Mammary epithelial cell (primary cell): ENCODE measurements around the gene HS3ST3A1.

Experiments
- EZH2 ChIP-seq: IDR thresholded peaks from 2 replicates; pipeline ENCODE4 v1.6.1; 2012; ENCODE audit warnings: low read length, inconsistent platforms, borderline replicate concordance
- TF ChIP-seq, protein P1 (sequence below), 2 donors: IDR thresholded peaks in 1 of 2; conservative IDR thresholded peaks in 1 of 2; 2 replicates each; pipeline ENCODE4 v1.5.1; 2011 to 2012; ENCODE audit warnings: inconsistent platforms in 2 of 2, low read length in 2 of 2, mild to moderate bottlenecking in 2 of 2, control low read depth in 1 of 2, low read depth in 1 of 2; ENCODE audit not compliant: insufficient read depth in 1 of 2; ENCODE audit errors: extremely low read depth in 1 of 2

DNA sequence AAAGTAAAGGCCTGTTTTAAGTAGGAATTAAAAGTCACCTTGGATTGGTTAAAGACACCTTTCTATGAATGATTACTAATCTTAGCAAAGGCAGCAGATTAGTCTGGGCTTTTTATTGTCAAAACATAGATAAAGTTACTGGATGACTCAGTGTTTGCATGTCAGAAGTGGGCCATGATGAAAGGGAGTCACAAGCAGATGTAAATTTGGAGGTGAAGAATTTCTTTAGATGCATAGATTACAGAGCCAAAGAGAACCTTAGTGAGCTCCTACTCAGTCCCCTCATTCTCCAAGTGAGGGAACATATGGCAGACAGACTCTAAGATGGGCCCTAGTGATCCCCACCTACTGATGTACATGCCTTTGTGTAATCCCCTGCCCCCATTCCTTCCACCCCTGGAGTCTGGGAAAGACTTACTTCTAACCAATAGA, 124.5 kb downstream of the HS3ST3A1 start:
- TF ChIP-seq, protein P1, sequence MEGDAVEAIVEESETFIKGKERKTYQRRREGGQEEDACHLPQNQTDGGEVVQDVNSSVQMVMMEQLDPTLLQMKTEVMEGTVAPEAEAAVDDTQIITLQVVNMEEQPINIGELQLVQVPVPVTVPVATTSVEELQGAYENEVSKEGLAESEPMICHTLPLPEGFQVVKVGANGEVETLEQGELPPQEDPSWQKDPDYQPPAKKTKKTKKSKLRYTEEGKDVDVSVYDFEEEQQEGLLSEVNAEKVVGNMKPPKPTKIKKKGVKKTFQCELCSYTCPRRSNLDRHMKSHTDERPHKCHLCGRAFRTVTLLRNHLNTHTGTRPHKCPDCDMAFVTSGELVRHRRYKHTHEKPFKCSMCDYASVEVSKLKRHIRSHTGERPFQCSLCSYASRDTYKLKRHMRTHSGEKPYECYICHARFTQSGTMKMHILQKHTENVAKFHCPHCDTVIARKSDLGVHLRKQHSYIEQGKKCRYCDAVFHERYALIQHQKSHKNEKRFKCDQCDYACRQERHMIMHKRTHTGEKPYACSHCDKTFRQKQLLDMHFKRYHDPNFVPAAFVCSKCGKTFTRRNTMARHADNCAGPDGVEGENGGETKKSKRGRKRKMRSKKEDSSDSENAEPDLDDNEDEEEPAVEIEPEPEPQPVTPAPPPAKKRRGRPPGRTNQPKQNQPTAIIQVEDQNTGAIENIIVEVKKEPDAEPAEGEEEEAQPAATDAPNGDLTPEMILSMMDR (conservative IDR thresholded peaks at IDR 0.05 in 1 of 2, IDR thresholded peaks at IDR 0.05 in 1 of 2; ENCODE audit: extremely low read depth in 1 of 2, insufficient read depth in 1 of 2, low read depth in 1 of 2, low read length in 2 of 2), result no peak
- no peak for TF ChIP-seq EZH2
